Measurements from ENCODE around the gene PFAS. TPM values are rescaled to one million over a fixed set of nuclear protein-coding genes. Genes with fewer than 3 reads are reported as not detected.

PFAS gene
- total RNA-seq, 1 donor from 2014 or later: 31.4 TPM

DNA sequence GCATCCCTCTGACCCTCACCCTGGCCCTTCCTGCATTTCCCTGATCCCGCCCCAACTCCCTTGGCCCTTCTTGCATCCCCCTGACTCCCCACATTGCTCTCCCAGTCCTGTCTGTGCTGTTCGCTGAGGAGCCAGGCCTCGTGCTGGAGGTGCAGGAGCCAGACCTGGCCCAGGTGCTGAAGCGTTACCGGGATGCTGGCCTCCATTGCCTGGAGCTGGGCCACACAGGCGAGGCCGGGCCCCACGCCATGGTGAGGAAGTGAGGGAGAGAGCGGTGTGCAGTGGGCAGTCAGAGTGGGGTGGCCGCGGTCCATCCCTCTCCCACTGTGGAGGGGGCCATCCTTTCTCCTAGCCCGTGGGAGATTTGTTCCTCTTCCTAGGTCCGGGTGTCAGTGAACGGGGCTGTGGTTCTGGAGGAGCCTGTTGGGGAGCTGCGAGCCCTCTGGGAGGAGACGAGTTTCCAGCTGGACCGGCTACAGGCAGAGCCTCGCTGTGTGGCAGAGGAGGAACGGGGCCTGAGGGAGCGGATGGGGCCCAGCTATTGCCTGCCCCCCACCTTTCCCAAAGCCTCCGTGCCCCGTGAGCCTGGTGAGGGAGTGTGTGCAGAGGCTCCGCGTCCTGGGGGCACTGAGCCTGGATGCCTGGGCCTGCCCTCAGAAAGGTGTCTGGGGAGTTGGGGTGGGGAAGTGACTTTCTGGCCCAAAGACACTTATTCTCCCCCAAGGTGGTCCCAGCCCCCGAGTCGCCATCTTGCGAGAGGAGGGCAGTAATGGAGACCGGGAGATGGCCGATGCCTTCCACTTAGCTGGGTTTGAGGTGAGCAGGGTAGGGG, 17.8 kb downstream of the PFAS start:
- no peak for DNase-seq (ENCODE audit: low spot score)

DNA sequence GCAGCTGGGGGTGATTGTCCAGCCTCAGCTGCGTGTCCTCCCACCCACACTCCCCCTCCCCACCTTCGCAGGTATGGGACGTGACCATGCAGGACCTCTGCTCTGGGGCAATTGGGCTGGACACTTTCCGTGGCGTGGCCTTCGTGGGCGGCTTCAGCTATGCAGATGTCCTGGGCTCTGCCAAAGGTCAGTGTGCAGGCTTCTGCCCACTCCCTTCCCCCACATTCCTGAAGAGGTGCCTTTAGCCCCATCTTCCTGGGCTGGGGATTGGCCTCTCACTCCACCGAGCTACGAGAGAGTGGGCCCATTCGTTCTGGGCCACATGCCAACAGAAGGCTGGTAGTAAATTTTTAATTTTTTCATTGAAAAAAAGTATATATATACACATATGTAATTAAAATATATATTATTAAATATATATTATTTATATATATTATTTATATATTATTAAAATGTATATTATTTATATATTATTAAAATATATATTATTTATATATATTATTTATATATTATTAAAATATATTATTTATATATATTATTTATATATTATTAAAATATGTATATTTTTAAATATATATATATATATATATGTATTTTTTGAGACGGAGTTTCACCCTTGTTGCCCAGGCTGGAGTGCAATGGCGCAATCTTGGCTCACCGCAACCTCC, 18.5 kb downstream of the PFAS start:
- DNase-seq (ENCODE audit: low spot score): no peak

DNA sequence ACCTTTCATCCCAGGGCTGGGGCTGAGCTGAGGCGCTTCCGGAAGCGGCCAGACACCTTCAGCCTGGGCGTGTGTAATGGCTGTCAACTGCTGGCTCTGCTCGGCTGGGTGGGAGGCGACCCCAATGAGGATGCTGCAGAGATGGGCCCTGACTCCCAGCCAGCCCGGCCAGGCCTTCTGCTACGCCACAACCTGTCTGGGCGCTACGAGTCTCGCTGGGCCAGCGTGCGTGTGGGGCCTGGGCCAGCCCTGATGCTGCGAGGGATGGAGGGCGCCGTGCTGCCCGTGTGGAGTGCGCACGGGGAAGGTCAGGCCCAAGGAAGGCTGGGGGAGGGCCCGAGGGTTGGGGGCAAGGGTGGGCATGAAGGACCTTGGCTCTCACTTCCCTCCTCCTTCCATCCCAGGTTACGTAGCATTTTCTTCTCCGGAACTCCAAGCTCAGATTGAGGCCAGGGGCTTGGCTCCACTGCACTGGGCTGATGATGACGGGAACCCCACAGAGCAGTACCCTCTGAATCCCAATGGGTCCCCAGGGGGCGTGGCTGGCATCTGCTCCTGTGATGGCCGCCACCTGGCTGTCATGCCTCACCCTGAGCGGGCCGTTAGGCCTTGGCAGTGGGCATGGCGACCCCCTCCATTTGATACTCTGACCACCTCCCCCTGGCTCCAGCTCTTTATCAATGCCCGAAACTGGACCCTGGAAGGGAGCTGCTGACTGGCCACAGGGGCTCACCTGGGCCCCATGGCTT, 19.6 kb downstream of the PFAS start:
- DNase-seq (ENCODE audit: low spot score): no peak

DNA sequence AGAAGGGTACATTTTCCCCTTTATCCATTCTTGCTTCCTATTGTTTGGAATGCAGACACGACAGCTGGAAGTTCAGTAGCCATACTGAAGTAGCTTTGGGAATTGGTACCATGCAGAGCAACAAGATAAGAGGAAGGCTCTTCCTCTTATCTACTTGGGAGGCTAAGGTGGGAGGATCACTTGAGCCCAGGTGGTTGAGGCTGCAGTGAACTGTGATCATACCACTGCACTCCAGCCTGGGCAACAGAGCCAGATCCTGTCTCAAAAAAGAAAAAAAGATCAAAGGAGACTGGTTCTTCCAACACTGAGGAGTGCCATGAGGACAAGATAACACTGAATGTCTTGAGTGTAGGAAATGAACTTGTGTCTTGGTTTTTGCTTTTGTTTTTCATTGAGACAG, 23.3 kb downstream of the PFAS start:
- no peak for DNase-seq (ENCODE audit: low spot score)

DNA sequence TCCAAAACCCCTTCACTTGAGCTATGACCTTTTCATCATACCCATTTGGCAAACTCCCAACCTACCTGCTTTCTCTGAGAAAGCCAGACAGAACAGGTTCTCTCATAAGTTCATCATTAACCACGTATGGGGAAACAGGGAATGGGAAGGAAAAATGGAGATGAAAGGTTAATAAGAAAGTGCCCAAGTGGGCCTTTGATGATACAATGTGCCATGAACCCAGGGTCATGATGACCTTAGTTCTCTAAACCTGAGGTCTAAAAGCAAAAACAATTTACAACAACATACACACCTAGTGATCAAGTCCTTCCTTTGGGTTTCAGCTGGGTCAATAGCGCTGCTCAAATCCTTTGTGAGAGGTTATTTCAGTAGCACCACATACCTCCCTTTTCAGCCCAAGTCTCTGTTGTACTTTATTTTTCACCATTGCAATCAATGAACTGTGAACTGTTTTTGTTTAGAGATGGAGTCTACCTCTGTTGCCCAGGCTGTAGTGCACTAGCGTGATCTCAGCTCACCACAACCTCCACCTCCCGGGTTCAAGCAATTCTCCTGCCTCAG, 24.9 kb downstream of the PFAS start:
- DNase-seq (ENCODE audit: low spot score): peak; percentile 26

DNA sequence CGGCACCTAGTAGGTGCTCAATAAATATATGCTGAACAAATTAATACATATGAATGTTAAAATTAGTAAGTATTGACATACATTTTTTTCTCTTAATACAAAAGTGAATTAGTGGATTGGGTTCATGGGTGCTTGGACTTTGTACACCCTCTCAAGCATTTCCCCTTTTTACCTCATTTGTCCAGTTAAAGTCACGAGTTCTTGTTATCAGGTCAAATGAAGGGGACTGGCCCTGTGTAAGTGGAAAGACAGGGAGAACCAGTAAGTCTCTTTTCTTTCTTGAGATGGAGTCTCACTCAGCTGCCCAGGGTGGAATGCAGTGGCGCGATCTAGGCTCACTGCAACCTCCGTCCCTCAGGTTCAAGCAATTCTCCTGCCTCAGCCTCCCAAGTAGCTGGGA, 25.7 kb downstream of the PFAS start:
- peak; percentile 19 for DNase-seq (ENCODE audit: low spot score)

DNA sequence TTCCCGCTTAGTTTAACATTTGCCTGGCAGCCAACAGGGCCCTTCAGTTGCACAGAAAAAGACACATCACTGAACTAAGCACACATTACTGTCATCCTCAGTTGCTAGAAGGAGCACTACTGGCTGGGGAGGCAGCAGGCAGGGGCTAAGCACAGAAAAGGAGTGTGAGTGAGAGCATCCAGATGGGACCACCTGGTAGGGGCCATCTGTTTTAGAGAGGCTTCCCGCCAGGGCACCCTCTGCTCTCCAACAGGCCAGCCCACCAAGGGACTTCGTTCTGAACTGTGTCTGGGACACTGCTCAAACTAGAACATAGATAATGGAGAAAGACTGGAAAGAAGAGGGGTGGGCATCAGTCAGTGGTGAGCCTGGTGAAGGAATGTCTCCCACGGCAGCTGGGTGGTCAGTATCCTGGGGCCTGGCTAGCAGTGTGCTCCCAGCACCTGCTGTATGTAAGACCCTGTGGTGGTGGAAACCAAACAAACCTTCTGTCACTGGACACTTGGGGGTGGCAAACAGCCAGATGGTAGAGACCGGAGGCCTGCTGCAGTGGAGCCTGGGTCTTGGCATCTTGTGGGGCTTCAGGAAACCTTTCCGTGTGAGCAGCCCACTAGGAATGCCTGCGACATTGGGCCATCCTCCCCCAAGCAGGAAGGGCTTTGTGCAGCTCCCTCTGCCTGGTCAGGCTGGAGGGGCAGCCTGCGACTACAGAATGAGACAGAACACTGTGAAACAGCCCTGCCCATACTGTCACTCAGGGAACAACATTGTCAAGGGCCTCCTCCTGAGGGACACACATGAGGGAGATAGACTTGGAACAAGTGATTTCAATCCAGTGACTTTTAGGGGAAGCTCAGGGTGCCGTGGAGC, 26.6 kb downstream of the PFAS start:
- no peak for DNase-seq (ENCODE audit: low spot score)

DNA sequence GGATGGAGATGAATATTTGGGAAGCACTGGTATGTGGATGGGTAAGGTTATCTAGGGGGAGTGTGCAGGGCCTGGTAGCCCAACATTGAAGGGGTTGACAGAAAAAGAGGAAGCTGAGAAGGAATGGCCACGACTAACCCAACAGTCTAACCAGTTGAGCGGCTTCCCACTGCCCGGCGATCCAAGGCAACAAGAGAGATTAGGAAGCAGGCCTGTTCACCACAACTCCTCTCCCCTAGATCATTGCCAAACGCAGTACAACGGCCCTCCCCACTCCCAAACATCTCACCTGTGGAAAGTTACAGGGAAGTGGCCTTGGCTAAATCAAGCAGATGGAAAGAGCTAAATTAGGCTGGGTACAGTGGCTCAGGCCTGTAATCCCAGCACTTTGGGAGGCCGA, 28.2 kb downstream of the PFAS start:
- no peak for DNase-seq (ENCODE audit: low spot score)

DNA sequence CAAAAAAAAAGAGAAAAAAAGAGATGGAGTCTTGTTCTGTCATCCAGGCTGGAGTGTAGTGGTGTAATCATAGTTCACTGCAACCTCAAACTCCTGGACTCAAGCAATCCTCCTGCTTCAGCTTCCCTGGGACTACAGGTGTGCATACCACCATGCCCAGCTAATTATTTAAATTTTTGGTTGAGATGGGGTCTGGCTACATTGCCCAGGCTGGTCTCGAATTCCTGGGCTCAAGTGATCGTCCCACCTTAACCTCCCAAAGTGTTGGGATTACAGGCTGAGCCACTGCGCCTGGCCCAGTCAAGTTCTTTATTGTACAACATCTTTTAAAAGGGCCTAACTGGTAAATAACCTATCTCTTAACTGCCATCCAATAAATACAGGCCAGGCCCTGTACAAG, 33.3 kb downstream of the PFAS start:
- no peak for DNase-seq (ENCODE audit: low spot score)

DNA sequence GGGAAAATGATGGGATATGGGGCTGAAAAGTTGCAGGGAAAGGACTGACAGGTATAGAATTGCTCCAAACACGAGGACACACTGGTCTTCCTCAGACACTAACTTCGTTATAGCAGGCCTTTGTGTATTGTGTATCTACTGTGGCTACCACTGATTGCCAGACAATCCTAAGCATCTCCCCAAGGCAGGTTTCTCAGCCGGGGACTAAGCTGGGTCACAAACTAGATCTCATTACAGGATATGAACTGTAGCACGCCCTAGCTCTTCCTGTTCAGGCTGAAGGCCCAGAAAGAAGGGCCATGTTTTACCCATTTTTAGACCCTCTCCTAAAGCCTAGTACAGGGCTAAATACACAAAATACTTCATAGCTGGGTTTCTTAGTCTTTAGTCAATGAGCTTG, 34.3 kb downstream of the PFAS start:
- DNase-seq (ENCODE audit: low spot score): no peak

DNA sequence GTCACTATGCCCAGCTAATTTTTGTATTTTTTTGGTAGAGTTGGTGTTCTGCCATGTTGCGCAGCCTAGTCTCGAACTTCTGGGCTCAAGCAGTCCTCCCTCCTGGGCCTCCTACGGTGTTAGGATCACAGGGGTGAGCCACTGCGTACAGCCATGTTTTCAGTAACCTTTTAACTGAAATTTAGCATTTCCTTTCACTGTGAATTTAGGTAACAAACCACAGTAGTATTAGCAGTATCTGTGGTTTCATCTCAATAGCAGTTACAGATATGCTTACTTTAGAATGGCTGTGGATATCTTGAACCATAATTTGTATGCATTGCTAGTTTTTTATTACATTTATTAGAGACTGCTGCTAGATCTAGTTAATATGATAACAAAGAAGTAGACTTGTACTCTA, 35.0 kb downstream of the PFAS start:
- no peak for DNase-seq (ENCODE audit: low spot score)

DNA sequence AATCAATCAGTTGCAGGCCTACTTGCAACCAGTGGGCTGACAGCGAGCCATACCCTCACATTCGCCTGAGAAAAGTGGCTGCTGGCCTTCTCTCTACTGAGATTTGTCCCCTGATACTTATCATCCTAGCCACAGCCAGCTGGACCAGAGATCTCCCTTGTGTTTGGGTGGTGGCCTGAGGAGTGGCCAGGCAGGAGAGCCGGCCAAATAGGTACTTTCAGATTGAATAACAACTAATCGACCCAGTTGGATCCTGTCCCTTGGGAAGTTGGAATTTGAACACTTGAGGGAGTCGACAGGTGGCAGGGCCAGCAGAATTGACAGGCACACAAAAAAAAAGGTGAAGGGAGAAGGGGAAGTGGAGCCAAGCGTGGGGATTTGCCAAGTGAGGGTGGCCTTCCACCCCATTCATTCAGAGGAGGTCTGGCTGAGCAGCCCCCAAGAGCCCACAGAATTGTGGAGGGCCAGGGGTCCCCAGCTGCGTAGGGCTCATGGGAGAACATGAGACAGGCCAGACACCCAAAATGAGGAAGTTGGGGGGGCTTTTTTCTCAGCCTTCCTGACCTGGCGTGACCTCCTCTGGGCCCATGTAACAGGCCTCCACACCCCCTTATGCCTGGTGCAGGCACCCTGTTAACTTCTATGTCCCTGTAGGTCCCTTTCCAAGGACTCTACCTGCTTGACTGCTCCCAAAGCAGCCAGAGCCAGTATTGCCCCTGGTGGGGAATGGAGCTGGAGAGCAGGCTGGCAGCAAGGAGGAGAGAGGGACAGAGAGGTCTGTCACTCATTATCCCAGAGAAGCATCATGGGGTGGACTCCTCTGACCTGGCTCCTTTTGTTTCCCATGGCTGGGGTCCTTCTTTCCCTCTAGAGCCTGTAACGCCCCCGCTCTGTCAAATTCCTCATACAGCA, 36.4 kb downstream of the PFAS start:
- DNase-seq (ENCODE audit: low spot score): peak; percentile 70

DNA sequence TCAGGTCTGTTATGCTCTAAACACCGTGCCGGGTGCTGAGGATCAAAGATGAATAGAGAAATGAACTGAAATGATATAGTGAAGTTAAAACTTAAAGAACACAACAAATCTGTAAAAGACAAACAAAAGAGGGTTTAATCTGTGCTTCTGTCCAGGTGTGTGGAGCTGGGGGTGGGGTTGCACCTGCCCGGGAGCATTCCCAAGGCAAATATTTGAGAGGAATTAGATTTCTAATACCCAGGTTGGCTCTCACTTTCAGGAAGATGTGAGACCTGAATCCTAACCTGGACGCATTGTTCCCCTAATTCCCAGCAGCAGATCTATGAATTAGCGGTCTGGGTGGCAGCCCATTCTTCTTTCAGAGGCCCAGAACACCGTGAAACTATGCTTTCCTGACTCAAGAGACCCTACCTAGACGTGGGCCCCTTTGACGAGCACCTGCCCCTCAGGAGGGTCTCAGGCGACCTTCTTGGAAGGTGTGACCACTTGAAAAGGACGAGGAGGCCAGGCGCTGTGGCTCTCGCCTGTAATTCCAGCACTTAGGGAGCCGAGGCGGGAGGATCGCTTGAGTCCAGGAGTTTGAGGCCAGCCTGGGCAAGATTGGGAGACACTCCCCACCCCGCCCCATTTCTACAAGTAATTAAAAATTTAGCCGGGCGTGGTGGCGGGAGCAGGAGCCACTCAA, 38.7 kb downstream of the PFAS start:
- no peak for DNase-seq (ENCODE audit: low spot score)

DNA sequence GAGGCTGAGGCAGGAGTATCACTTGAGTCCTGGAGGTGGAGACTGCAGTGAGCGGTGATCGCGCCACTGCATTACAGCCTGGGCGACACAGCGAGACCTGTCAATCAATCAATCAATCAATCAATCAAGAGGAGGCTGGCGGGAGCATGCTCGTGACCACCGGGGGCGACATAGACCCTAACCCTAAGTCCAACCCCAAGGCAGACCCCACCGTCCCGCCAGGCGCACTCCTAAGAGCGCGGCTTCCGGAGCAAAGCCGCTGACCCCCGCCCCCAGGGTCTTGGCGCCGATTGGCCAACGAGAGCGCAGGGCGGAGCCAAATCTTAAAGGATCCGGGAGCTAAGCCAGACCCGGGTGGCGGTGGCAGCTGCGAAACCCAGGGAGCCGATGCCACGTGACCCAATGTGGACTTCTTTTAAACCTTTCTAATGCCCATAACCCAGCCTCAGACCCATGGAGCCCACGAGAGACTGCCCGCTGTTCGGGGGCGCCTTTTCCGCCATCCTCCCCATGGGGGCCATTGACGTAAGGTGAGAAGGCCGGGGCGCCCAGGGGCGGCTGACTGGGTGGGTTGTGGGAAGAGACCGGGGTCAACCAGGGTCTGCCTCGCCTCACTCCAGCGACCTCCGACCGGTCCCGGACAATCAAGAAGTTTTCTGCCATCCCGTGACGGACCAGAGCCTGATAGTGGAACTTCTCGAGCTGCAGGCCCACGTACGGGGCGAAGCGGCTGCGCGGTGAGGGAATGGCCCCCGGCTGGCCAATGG, 39.4 kb downstream of the PFAS start, which contains the start of gene RANGRF:
Gene RANGRF (plus strand): TSS at position 335 of the 767 bp plus-strand sequence. CDS start 119 bp downstream, at position 454.
- DNase-seq (ENCODE audit: low spot score): peak; percentile 92

DNA sequence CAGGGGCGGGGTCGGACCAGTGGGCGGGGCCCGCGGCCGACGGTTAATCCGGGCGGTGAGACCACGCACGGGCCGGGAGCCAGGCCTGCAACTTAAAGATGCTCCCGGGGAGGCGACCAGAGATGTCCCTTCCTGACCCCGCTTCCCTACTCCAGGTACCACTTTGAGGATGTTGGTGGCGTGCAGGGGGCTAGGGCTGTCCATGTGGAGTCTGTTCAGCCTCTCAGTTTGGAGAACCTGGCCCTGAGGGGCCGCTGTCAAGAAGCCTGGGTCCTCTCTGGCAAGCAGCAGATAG, 40.0 kb downstream of the PFAS start:
- DNase-seq (ENCODE audit: low spot score): peak; percentile 47

DNA sequence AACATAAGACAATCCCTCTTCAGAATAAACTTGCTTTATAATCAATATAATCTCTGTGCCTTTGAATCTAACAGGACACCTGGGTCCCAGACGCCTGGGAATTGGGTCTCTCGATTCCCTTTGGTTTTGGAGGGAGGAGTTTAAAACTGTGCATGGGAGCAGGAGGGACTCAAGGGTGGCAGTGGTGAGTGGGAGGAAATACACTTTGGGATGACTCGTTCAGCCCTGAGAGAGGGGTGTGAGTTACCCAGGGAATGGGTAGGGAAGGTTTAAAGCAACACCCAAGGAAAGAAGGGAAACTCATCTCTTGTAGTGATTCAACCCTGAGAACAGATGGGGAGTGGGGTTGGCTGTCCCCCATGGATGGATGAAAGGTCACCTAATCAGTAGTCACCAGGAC, 41.0 kb downstream of the PFAS start:
- DNase-seq (ENCODE audit: low spot score): no peak

DNA sequence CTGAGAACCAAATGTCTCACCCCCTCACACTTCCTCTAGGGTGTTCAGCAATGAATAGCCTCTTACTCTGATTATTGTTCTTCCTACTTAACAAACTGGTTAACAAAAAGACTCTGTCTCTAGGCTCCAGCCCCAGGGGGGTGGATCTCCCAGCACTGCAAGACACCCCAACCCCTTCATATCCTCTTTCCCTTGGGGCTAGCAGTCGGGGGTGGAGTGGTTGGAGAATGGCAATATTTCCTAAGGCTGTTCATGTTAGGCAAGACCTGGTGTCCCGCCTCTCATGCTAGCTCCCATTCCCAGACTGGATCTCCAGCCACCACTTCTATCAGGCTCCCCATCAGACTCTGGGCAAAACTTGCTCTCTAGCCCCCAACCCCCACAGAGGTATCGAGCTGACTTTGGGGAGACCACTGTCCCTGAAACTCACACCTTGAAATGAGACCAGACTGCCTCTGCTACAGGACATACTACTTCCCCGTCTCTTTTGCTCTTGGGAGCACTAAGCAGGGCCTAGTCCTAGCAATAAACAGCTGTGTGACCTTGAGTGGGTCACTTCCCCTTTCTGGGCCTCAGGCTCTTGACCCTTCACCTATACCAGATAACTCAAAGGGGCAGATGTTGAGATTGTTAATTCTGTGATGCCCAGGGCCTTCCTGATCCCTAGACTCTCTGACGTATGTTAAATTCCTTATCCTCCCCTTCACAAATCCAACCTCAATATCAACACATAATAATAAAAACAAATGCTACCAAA, 43.7 kb downstream of the PFAS start:
- DNase-seq (ENCODE audit: low spot score): no peak

DNA sequence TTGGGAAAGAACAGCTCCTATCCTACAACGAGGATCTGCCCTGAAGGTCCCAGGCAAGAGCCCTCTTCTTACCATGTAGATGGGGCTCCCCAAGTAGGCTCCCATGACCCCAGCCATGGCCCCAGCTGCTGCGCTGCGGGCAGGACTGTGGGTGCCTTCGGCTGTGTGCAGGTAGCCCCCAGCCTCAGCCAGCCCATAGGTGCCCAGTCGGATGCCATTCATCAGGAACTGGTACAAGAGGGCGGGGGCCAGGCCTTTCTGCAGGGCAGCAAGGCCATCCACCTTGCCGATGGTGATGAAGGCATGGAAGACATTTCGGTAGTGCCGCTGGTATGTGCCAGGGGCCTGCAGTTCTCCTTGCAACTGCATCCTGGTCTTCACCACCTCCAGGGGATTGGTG, 45.3 kb downstream of the PFAS start:
- no peak for DNase-seq (ENCODE audit: low spot score)
